ENCODE results near the gene CCDC6.
"Not testable (repeated sequence)": the region's sequence is repeated elsewhere in the genome, so short reads cannot be mapped to it uniquely, and the experiment has no call there.

CCDC6 gene

DNA sequence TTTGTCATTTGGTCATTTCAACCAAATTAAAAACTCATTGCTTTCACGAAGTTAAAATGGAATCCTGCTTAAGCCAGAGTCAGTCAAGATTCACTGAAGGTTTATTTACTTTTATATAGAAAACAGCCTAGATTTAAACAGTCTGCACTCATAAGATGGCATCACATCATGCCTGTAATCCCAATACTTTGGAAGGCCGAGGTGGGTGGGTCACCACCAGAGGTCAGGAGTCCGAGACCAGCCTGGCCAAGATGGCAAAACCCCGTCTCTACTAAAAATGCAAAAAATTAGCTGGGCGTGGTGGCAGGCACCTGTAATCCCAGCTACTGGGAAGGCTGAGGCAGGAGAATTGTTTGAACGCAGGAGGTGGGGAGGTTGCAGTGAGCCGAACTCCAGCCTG is 119.3 kb downstream of the CCDC6 start:
- H3K36me3 ChIP-seq: peaks cover 13 to 31% (median 16%) of the 10 kb centered on the region in 3 donors
- H3K27me3 ChIP-seq; H3K27ac ChIP-seq; DNase-seq; intact Hi-C loops (cut with DNase I; ENCODE audit: low total_unique reads); H3K9me3 ChIP-seq; H3K4me3 ChIP-seq; H3K4me1 ChIP-seq: not testable (repeated sequence)

- H3K4me3 ChIP-seq; intact Hi-C loops (cut with DNase I; ENCODE audit: low total_unique reads); H3K4me1 ChIP-seq; H3K9me3 ChIP-seq; H3K27ac ChIP-seq; DNase-seq; H3K27me3 ChIP-seq: not testable (repeated sequence)
- H3K36me3 ChIP-seq: peaks cover 0 to 15% (median 5%) of the 10 kb centered on the region in 3 donors
These were observed 120.9 kb downstream of the CCDC6 start for GRCh38 chr10:59785476-59785875.

- no peak overlapping the region for H3K4me3 ChIP-seq
- TF ChIP-seq, protein P1, sequence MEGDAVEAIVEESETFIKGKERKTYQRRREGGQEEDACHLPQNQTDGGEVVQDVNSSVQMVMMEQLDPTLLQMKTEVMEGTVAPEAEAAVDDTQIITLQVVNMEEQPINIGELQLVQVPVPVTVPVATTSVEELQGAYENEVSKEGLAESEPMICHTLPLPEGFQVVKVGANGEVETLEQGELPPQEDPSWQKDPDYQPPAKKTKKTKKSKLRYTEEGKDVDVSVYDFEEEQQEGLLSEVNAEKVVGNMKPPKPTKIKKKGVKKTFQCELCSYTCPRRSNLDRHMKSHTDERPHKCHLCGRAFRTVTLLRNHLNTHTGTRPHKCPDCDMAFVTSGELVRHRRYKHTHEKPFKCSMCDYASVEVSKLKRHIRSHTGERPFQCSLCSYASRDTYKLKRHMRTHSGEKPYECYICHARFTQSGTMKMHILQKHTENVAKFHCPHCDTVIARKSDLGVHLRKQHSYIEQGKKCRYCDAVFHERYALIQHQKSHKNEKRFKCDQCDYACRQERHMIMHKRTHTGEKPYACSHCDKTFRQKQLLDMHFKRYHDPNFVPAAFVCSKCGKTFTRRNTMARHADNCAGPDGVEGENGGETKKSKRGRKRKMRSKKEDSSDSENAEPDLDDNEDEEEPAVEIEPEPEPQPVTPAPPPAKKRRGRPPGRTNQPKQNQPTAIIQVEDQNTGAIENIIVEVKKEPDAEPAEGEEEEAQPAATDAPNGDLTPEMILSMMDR (IDR thresholded peaks at IDR 0.05): no peak
- intact Hi-C loops (cut with DNase I; ENCODE audit: low total_unique reads): no loop called here
- H3K27me3 ChIP-seq: no peaks in the 10 kb centered on the region
- no peaks in the 10 kb centered on the region for H3K9me3 ChIP-seq
- DNase-seq: no peak
- no peaks in the 10 kb centered on the region for H3K4me1 ChIP-seq
- H3K36me3 ChIP-seq: no peaks in the 10 kb centered on the region
- H3K27ac ChIP-seq: no peak overlapping the region
These were observed 124.8 kb downstream of the CCDC6 start for GRCh38 chr10:59781511-59781910.

DNA sequence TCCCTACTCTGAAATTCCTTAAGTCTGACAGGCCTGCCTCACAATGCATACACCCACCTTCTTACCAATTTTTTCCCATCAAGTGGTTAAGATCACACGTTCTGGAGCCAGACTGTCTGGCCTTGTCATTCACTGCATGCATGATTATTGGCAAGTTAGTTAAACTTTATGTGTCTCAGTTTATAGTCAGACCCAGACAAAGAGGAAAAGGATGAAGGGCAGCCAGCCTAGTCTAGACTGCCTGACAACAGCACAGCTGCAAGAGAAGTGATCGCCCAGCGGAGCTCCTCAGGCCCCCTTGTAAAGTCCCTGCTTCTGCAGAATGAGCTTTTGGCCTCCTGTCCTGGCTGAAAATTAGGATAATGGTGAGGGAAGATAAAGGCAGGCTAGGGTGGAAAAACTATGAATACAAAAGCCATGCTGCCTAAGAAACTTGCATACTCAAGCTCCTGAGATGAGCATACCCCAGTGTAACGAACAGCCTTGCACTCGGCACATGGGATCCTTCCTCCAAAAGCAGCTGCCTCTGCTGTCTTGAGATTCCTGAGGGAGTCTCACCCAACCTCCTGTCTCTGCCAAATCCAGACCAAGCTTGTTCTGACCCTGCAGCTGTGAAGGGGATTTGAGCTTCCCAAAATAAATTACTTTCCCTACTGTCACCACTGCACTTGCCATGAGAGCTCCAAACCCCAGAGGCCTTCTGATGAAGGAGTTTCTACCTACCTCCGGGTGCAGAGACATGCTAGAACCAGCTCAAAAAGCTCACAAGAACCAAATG is 126.4 kb downstream of the CCDC6 start:
- no peaks in the 10 kb centered on the region for H3K9me3 ChIP-seq
- no peak overlapping the region for H3K27ac ChIP-seq
- no peaks in the 10 kb centered on the region for H3K36me3 ChIP-seq
- intact Hi-C loops (cut with DNase I; ENCODE audit: low total_unique reads): no loop called here
- no peaks in the 10 kb centered on the region for H3K27me3 ChIP-seq
- TF ChIP-seq, protein P1 (IDR thresholded peaks at IDR 0.05): no peak
- DNase-seq: no peak
- H3K4me1 ChIP-seq: no peaks in the 10 kb centered on the region
- H3K4me3 ChIP-seq: no peak overlapping the region

- Histone ChIP-seq H3K27ac (no peak overlapping the region), H3K4me3 (no peak overlapping the region), H3K27me3 (no peaks in the 10 kb centered on the region), H3K9me3 (no peaks in the 10 kb centered on the region), H3K4me1 (no peaks in the 10 kb centered on the region), H3K36me3 (no peaks in the 10 kb centered on the region)
- DNase-seq: no peak
- intact Hi-C loops (cut with DNase I; ENCODE audit: low total_unique reads): no loop called here
- TF ChIP-seq, protein P1 (IDR thresholded peaks at IDR 0.05): no peak
These were observed 131.9 kb downstream of the CCDC6 start for GRCh38 chr10:59774451-59774850.

DNA sequence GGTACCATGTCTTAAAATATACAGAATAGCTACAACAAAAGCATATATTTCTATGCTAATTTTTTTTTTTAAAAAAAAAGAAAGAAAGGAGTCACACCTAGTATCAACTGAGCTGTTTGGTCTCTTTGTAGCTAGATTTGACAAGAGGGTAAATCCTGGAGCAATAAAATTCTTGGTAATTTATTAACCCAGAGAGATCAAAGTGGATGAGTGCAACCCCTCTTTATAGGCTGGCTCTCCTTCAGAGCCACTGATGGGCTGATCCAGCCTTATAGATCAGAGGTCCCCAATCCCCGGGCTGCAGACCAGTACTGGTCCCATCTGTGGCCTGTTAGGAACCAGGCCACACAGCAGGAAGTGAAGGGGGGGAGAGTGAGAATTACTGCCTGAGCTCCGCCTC is 133.3 kb downstream of the CCDC6 start:
- Histone ChIP-seq H3K9me3 (no peaks in the 10 kb centered on the region), H3K27me3 (no peaks in the 10 kb centered on the region), H3K27ac (no peak overlapping the region), H3K36me3 (no peaks in the 10 kb centered on the region), H3K4me1 (no peaks in the 10 kb centered on the region), H3K4me3 (no peak overlapping the region)
- TF ChIP-seq, protein P1 (IDR thresholded peaks at IDR 0.05): no peak
- intact Hi-C loops (cut with DNase I; ENCODE audit: low total_unique reads): no loop called here
- DNase-seq: no peak
